ENCODE measurements around the gene FRMD8. TPM values are rescaled to one million over a fixed set of nuclear protein-coding genes. Genes with fewer than 3 reads are reported as not detected.

FRMD8 gene
- total RNA-seq, 1 donor from 2014 or later = 9.3 TPM

GRCh38 chr11:65423516-65424204 lies 37.2 kb downstream of the FRMD8 start:
- ATAC-seq (no peak), DNase-seq (ENCODE audit: low spot score) (peak; percentile 54)

GRCh38 chr11:65424205-65425104 lies 38.0 kb downstream of the FRMD8 start:
- no peak for ATAC-seq
- DNase-seq (ENCODE audit: low spot score) = peak; percentile 69

GRCh38 chr11:65425105-65425970 lies 38.9 kb downstream of the FRMD8 start:
- ATAC-seq = no peak
- peak; percentile 54 for DNase-seq (ENCODE audit: low spot score)

- peak; percentile 43 for DNase-seq (ENCODE audit: low spot score)
- ATAC-seq = no peak
Observed at GRCh38 chr11:65425971-65426838, 39.8 kb downstream of the FRMD8 start.

GRCh38 chr11:65426839-65427690 lies 40.6 kb downstream of the FRMD8 start:
- peak; percentile 70 for DNase-seq (ENCODE audit: low spot score)

GRCh38 chr11:65427691-65428577 lies 41.5 kb downstream of the FRMD8 start:
- peak; percentile 65 for DNase-seq (ENCODE audit: low spot score)
- peak; percentile 23 for ATAC-seq

More at GRCh38 chr11:65426839-65427690, 40.6 kb downstream of the FRMD8 start:
- peak; percentile 9 for ATAC-seq

GRCh38 chr11:65428578-65429067 lies 42.2 kb downstream of the FRMD8 start:
- ATAC-seq (peak; percentile 10), DNase-seq (ENCODE audit: low spot score) (peak; percentile 57)

- ATAC-seq (peak; percentile 4), DNase-seq (ENCODE audit: low spot score) (peak; percentile 57)
Observed at GRCh38 chr11:65429068-65429681, 42.7 kb downstream of the FRMD8 start.

GRCh38 chr11:65429724-65430405 lies 43.4 kb downstream of the FRMD8 start:
- peak; percentile 21 for ATAC-seq
- peak; percentile 82 for DNase-seq (ENCODE audit: low spot score)

- DNase-seq (ENCODE audit: low spot score) = peak; percentile 41
- ATAC-seq = no peak
Observed at GRCh38 chr11:65430406-65431217, 44.2 kb downstream of the FRMD8 start.

- no peak for ATAC-seq
- no peak for DNase-seq (ENCODE audit: low spot score)
Observed at GRCh38 chr11:65431451-65432099, 45.1 kb downstream of the FRMD8 start.

GRCh38 chr11:65432100-65432650 lies 45.7 kb downstream of the FRMD8 start:
- ATAC-seq (no peak), DNase-seq (ENCODE audit: low spot score) (no peak)

GRCh38 chr11:65432686-65433582 lies 46.5 kb downstream of the FRMD8 start:
- ATAC-seq = no peak
- no peak for DNase-seq (ENCODE audit: low spot score)

- ATAC-seq = no peak
- peak; percentile 39 for DNase-seq (ENCODE audit: low spot score)
Observed at GRCh38 chr11:65433657-65434056, 47.2 kb downstream of the FRMD8 start.

Measured in left lobe of liver (tissue), 2 donors.